ENCODE results near the gene PLPP6. TPM values are rescaled to one million over a fixed set of nuclear protein-coding genes. Genes with fewer than 3 reads are reported as not detected.
A peak's percentile ranks its signal among the peaks of the same experiment; 100 is the strongest.

Gene PLPP6
- total and polyA plus RNA-seq, 2 of the 8 experiments (the other 6 are each of a cell fraction or from before 2014, with no cell fraction given): 11.8 to 13.3 TPM

DNA sequence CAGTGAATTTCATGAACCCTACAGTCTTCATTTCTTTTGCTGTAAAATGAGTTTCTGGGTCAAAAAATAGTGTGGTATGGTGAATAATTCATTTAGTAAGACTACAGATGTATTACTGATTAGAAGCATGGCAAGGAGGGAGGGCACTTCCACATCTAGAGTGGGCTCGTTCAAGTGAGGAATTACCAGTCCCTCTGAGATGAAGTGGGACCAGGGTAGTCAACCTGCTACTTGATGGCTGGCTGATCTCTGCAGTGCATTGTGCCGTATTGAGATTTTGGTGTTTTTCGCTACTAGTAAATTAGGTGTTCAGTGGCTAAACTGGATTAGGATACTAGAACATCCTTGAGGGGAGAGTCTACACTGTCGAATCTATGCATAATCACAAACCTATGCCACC, 28.1 kb downstream of the PLPP6 start:
- no peak for DNase-seq (ENCODE audit: low read depth in 1 of 2, low spot score in 2 of 2)
- Histone ChIP-seq H2BK20ac (ENCODE audit: low read length) (no peak overlapping the region), H3K14ac (ENCODE audit: insufficient read length) (no peak overlapping the region)

More for the DNA sequence above, 28.1 kb downstream of the PLPP6 start:
- H2BK12ac ChIP-seq (ENCODE audit: low read depth, low read length): no peak overlapping the region
- no peak overlapping the region for H3K23ac ChIP-seq (ENCODE audit: insufficient read length)
- H3K18ac ChIP-seq (ENCODE audit: extremely low read depth, low read length): no peak overlapping the region
- peaks cover 0 to 2% of the 10 kb centered on the region in 2 experiments for H4K20me1 ChIP-seq (replicated peaks in 1 of 2; ENCODE audit: control insufficient read depth in 1 of 2, insufficient read depth in 2 of 2, low read length in 2 of 2)
- CTCF ChIA-PET (ENCODE audit: partially characterized antibody): no interaction called here
- no peak overlapping the region for H4K5ac ChIP-seq (ENCODE audit: insufficient read length, low read depth, low read length)
- no peaks in the 10 kb centered on the region for H3K79me1 ChIP-seq (ENCODE audit: low read depth, low read length)
- H3K27me3 ChIP-seq (replicated peaks in 1 of 4; ENCODE audit: control insufficient read depth in 3 of 4, extremely low read depth in 1 of 4, insufficient read depth in 3 of 4, low read length in 3 of 4): no peaks in the 10 kb centered on the region
- no peaks in the 10 kb centered on the region for H3K23me2 ChIP-seq (ENCODE audit: low read depth, low read length)
- FAIRE-seq: no peak
- no peak for TF ChIP-seq PHF8 (conservative IDR thresholded peaks at IDR 0.05; ENCODE audit: low read depth, low read length)
- no peak for TF ChIP-seq GABPA (IDR thresholded peaks at IDR 0.05; ENCODE audit: borderline replicate concordance, insufficient read depth, low read length)
- TF ChIP-seq BACH1 (IDR thresholded peaks at IDR 0.05; ENCODE audit: low read length): no peak
- TF ChIP-seq JUND (IDR thresholded peaks at IDR 0.05; ENCODE audit: low read length): no peak
- no peak for TF ChIP-seq RXRA (IDR thresholded peaks at IDR 0.05; ENCODE audit: insufficient read depth, low read depth, low read length)
- no peak for TF ChIP-seq SIN3A (conservative IDR thresholded peaks at IDR 0.05 in 1 of 2, IDR thresholded peaks at IDR 0.05 in 1 of 2; ENCODE audit: low read depth in 1 of 2, low read length in 2 of 2)
- no peak for TF ChIP-seq CEBPB (IDR thresholded peaks at IDR 0.05; ENCODE audit: low read depth, low read length)
- TF ChIP-seq CTBP2 (IDR thresholded peaks at IDR 0.05; ENCODE audit: borderline replicate concordance, insufficient read depth, insufficient read length, low read length): no peak
- no peak for TF ChIP-seq SP2 (IDR thresholded peaks at IDR 0.05; ENCODE audit: low read length)
- no peak for TF ChIP-seq POLR2AphosphoS5 (IDR thresholded peaks at IDR 0.05; ENCODE audit: low read depth, low read length)
- no peak for TF ChIP-seq SIX5 (IDR thresholded peaks at IDR 0.05; ENCODE audit: low read depth, low read length)
- TF ChIP-seq FOSL1 (IDR thresholded peaks at IDR 0.05; ENCODE audit: insufficient read depth, low read depth, low read length): no peak
- TF ChIP-seq ZNF274 (IDR thresholded peaks at IDR 0.05; ENCODE audit: borderline replicate concordance, extremely low read depth, low read length): no peak
- no peak for TF ChIP-seq SP1 (IDR thresholded peaks at IDR 0.05; ENCODE audit: low read depth, low read length)
- no peak for TF ChIP-seq TCF12 (IDR thresholded peaks at IDR 0.05; ENCODE audit: low read depth, low read length)
- POLR2A ChIA-PET (ENCODE audit: partially characterized antibody): no interaction called here
- no peak overlapping the region for H4K8ac ChIP-seq (ENCODE audit: extremely low read depth, insufficient read depth, low read length)
- H4K91ac ChIP-seq (replicated peaks; ENCODE audit: insufficient read length, low read length): no peak overlapping the region
- H2AK5ac ChIP-seq (ENCODE audit: low read depth, low read length): no peak overlapping the region
- no peak overlapping the region for H3K4ac ChIP-seq (replicated peaks; ENCODE audit: insufficient read length, low read depth, low read length)
- no peak overlapping the region for H3K4me2 ChIP-seq (ENCODE audit: insufficient read depth in 1 of 2, low read depth in 2 of 2, low read length in 2 of 2)
- H3K9me3 ChIP-seq (ENCODE audit: insufficient read depth in 2 of 2, low read depth in 1 of 2, low read length in 1 of 2): no peaks in the 10 kb centered on the region
- H3K4me1 ChIP-seq (replicated peaks in 1 of 4; ENCODE audit: control insufficient read depth in 3 of 4, insufficient read depth in 4 of 4, low read length in 3 of 4): no peaks in the 10 kb centered on the region
- H3K27ac ChIP-seq (ENCODE audit: low read depth, low read length): no peak overlapping the region
- 90% methylated on average over 4 of the region's 4 CpGs; no CpG with 5 or more reads in 1 of the 2 experiments for WGBS, 2 experiments (ENCODE audit: extremely low coverage in 1 of 2, insufficient coverage in 1 of 2, insufficient read length in 1 of 2, insufficient replicate concordance in 2 of 2, low coverage in 1 of 2, low lambda C conversion rate in 2 of 2, missing lambda C conversion rate in 1 of 2)
- peaks cover 4 to 45% (median 8%) of the 10 kb centered on the region in 4 experiments for H3K36me3 ChIP-seq (ENCODE audit: control insufficient read depth in 2 of 4, insufficient read depth in 4 of 4, low read length in 3 of 4)
- H3K9ac ChIP-seq (replicated peaks in 1 of 4; ENCODE audit: extremely low read depth in 1 of 4, low read depth in 3 of 4, low read length in 3 of 4): 0 out of 7 replicates have a peak overlapping the region, but pooled peaks of 1 of the 4 experiments have one; percentile 6
- no peak overlapping the region for H2BK120ac ChIP-seq (replicated peaks; ENCODE audit: low read depth, low read length)
- no peak overlapping the region for H3K4me3 ChIP-seq (ENCODE audit: extremely low read depth in 1 of 4, insufficient read depth in 2 of 4, low read depth in 3 of 4, low read length in 4 of 4)
- no peak overlapping the region for H2AFZ ChIP-seq (ENCODE audit: low read length)
- H3K56ac ChIP-seq (replicated peaks; ENCODE audit: insufficient read length, low read depth, low read length): no peak overlapping the region
- peaks cover 0 to 18% of the 10 kb centered on the region in 2 experiments; a peak in 2 of 4 replicates for H3K79me2 ChIP-seq (ENCODE audit: control insufficient read depth in 1 of 2, insufficient read depth in 2 of 2, low read length in 2 of 2)
- H2BK5ac ChIP-seq (ENCODE audit: low read depth, low read length): no peak overlapping the region
- H2BK15ac ChIP-seq (ENCODE audit: low read length): no peak overlapping the region

Measured in H1 (cell line).